ENCODE data around the gene ADRB2. TPM values are rescaled to one million over a fixed set of nuclear protein-coding genes. Genes with fewer than 3 reads are reported as not detected.

ADRB2 gene
- total and polyA plus RNA-seq, 2 of the 13 experiments (the other 11 are each of a cell fraction or from before 2014, with no cell fraction given): not detected

DNA sequence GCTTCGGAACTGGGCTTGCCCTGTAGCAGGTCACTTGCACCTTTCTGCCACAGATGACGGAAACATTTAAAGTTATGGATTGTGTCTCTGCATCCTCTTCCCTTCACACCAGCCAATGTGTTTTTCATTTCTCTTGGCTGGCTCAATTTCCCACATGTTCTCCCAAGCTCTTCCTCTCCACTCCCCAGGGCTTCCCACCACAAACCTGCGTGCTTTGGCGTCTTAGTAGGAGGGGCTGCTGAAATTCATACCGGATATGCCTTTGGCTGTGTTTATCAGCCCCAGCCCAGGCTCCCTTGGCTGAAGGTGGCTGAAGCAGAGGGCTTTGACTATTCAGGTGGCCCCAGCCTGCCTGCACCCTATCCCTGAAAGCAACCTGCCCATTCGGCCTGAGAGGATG, 32.1 kb downstream of the ADRB2 start (continued):
- TF ChIP-seq, protein P1, sequence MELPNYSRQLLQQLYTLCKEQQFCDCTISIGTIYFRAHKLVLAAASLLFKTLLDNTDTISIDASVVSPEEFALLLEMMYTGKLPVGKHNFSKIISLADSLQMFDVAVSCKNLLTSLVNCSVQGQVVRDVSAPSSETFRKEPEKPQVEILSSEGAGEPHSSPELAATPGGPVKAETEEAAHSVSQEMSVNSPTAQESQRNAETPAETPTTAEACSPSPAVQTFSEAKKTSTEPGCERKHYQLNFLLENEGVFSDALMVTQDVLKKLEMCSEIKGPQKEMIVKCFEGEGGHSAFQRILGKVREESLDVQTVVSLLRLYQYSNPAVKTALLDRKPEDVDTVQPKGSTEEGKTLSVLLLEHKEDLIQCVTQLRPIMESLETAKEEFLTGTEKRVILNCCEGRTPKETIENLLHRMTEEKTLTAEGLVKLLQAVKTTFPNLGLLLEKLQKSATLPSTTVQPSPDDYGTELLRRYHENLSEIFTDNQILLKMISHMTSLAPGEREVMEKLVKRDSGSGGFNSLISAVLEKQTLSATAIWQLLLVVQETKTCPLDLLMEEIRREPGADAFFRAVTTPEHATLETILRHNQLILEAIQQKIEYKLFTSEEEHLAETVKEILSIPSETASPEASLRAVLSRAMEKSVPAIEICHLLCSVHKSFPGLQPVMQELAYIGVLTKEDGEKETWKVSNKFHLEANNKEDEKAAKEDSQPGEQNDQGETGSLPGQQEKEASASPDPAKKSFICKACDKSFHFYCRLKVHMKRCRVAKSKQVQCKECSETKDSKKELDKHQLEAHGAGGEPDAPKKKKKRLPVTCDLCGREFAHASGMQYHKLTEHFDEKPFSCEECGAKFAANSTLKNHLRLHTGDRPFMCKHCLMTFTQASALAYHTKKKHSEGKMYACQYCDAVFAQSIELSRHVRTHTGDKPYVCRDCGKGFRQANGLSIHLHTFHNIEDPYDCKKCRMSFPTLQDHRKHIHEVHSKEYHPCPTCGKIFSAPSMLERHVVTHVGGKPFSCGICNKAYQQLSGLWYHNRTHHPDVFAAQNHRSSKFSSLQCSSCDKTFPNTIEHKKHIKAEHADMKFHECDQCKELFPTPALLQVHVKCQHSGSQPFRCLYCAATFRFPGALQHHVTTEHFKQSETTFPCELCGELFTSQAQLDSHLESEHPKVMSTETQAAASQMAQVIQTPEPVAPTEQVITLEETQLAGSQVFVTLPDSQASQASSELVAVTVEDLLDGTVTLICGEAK (IDR thresholded peaks at IDR 0.05): no peak
- TF ChIP-seq, protein P1 (CRISPR knock-in tag; IDR thresholded peaks at IDR 0.05): no peak
- TF ChIP-seq ZMYM4 (CRISPR knock-in tag; IDR thresholded peaks at IDR 0.05): no peak
- no peak for TF ChIP-seq UBTF (CRISPR knock-in tag; IDR thresholded peaks at IDR 0.05)
- TF ChIP-seq, protein P2, sequence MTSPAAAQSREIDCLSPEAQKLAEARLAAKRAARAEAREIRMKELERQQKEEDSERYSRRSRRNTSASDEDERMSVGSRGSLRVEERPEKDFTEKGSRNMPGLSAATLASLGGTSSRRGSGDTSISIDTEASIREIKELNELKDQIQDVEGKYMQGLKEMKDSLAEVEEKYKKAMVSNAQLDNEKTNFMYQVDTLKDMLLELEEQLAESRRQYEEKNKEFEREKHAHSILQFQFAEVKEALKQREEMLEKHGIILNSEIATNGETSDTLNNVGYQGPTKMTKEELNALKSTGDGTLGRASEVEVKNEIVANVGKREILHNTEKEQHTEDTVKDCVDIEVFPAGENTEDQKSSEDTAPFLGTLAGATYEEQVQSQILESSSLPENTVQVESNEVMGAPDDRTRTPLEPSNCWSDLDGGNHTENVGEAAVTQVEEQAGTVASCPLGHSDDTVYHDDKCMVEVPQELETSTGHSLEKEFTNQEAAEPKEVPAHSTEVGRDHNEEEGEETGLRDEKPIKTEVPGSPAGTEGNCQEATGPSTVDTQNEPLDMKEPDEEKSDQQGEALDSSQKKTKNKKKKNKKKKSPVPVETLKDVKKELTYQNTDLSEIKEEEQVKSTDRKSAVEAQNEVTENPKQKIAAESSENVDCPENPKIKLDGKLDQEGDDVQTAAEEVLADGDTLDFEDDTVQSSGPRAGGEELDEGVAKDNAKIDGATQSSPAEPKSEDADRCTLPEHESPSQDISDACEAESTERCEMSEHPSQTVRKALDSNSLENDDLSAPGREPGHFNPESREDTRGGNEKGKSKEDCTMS (CRISPR knock-in tag; conservative IDR thresholded peaks at IDR 0.05): no peak
- no peak for TF ChIP-seq ZNF44 (CRISPR knock-in tag; IDR thresholded peaks at IDR 0.05)
- TF ChIP-seq POLR2G (IDR thresholded peaks at IDR 0.05; ENCODE audit: low read depth, low read length): no peak
- TF ChIP-seq, protein P3, sequence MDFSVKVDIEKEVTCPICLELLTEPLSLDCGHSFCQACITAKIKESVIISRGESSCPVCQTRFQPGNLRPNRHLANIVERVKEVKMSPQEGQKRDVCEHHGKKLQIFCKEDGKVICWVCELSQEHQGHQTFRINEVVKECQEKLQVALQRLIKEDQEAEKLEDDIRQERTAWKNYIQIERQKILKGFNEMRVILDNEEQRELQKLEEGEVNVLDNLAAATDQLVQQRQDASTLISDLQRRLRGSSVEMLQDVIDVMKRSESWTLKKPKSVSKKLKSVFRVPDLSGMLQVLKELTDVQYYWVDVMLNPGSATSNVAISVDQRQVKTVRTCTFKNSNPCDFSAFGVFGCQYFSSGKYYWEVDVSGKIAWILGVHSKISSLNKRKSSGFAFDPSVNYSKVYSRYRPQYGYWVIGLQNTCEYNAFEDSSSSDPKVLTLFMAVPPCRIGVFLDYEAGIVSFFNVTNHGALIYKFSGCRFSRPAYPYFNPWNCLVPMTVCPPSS (IDR thresholded peaks at IDR 0.05): no peak
- TF ChIP-seq ZNF737 (CRISPR knock-in tag; IDR thresholded peaks at IDR 0.05; ENCODE audit: borderline replicate concordance): no peak
- TF ChIP-seq FOXP1 (IDR thresholded peaks at IDR 0.05): no peak
- no peak for TF ChIP-seq FOXP1 (CRISPR knock-in tag; IDR thresholded peaks at IDR 0.05)
- TF ChIP-seq ZNF468 (CRISPR knock-in tag; IDR thresholded peaks at IDR 0.05): no peak
- TF ChIP-seq ZNF556 (CRISPR knock-in tag; IDR thresholded peaks at IDR 0.05; ENCODE audit: borderline replicate concordance): no peak
- TF ChIP-seq KLF11 (CRISPR knock-in tag; IDR thresholded peaks at IDR 0.05): no peak

Measured in HepG2 (cell line).